CD4-positive, alpha-beta T cell (primary cell): ENCODE results near the gene SERPINE3. TPM values are rescaled to one million over a fixed set of nuclear protein-coding genes. Genes with fewer than 3 reads are reported as not detected.

ENCODE experiments used
- ATAC-seq: fragments of 200-7000 bp; cut with Tn5 transposase; one replicate; pipeline ENCODE4 v1.10.0; 2022; ENCODE audit warnings: mild to moderate bottlenecking; ENCODE audit not compliant: poor library complexity
- CTCF ChIA-PET: fragments of 350-600 bp; sonication (Branson Sonifier 250); formaldehyde crosslinking; loops from one replicate; lab custom pipeline; 2021; ENCODE audit warnings: antibody characterized with exemption, inconsistent platforms; lab: Charles Lee
- POLR2A ChIA-PET: fragments of 350-600 bp; sonication (Branson Sonifier 250); formaldehyde crosslinking; loops from one replicate; lab custom pipeline; 2021; ENCODE audit warnings: antibody characterized with exemption, inconsistent platforms; lab: Charles Lee
- DNase-seq, 14 experiments: peaks; one replicate each; pipeline ENCODE4 v3.0.0-alpha.2; 2013 to 2020; ENCODE audit warnings: mixed read lengths in 2 of 14
- H3K27ac ChIP-seq, 2 donors: one replicate each; pipeline versions ENCODE4 v1.5.1 to v1.7.0; 2013; ENCODE audit warnings: low read length in 2 of 2, low read depth in 1 of 2, mild to moderate bottlenecking in 1 of 2
- H3K27me3 ChIP-seq, 2 experiments: 1 replicate in 1 of 2; 2 replicates in 1 of 2; pipeline versions ENCODE4 v1.6.1 to v1.7.0; 2013; ENCODE audit warnings: low read length in 2 of 2, control low read depth in 1 of 2, mild to moderate bottlenecking in 1 of 2, moderate library complexity in 1 of 2; ENCODE audit not compliant: insufficient read depth in 2 of 2, control insufficient read depth in 1 of 2
- H3K36me3 ChIP-seq: one replicate; pipeline ENCODE4 v1.6.1; 2013; ENCODE audit warnings: low read length, control low read depth; ENCODE audit not compliant: insufficient read depth
- H3K4me1 ChIP-seq: one replicate; pipeline ENCODE4 v1.6.1; 2013; ENCODE audit warnings: low read length, control low read depth; ENCODE audit not compliant: insufficient read depth
- H3K4me3 ChIP-seq: one replicate; pipeline ENCODE4 v1.5.1; 2013; ENCODE audit warnings: mild to moderate bottlenecking, low read length, moderate library complexity
- H3K9me3 ChIP-seq, 2 experiments: 1 replicate in 1 of 2; 2 replicates in 1 of 2; pipeline versions ENCODE4 v1.6.1 to v1.7.0; 2013; ENCODE audit warnings: low read length in 2 of 2, mild to moderate bottlenecking in 2 of 2, control low read depth in 1 of 2, moderate library complexity in 1 of 2; ENCODE audit not compliant: control insufficient read depth in 1 of 2, insufficient read depth in 1 of 2
- H3K27ac Mint-ChIP-seq: one replicate; pipeline ENCODE4 v1.8.0; 2020; ENCODE audit warnings: mixed read lengths
- H3K27me3 Mint-ChIP-seq: one replicate; pipeline ENCODE4 v1.8.0; 2021; ENCODE audit warnings: mixed read lengths
- H3K36me3 Mint-ChIP-seq: one replicate; pipeline ENCODE4 v1.8.0; 2021; ENCODE audit warnings: low read depth, mixed read lengths
- H3K4me1 Mint-ChIP-seq: one replicate; pipeline ENCODE4 v1.8.0; 2021; ENCODE audit warnings: low read depth, mixed read lengths
- H3K4me3 Mint-ChIP-seq: one replicate; pipeline ENCODE4 v1.8.0; 2020; ENCODE audit warnings: mild to moderate bottlenecking, mixed read lengths
- H3K9me3 Mint-ChIP-seq: one replicate; pipeline ENCODE4 v1.8.0; 2020; ENCODE audit warnings: mixed read lengths
- CTCF ChIP-seq: fragments of 200-600 bp; IDR thresholded peaks from one replicate; pipeline ENCODE4 v1.8.0; 2022; ENCODE audit warnings: antibody characterized with exemption, mild to moderate bottlenecking
- intact Hi-C, 2 experiments: fragments of 100-400 bp; cut with DNase I in 1 of 2; cut with micrococcal nuclease in 1 of 2; formaldehyde crosslinking; loops; one replicate each; pipeline versions ENCODE4 v1.15.1 to v1.9.0; 2023 to 2025; cut with DNase I, micrococcal nuclease
- total RNA-seq, 174 experiments: library from RNA in 2 of 174; stranded (reverse) in 2 of 174; gene quantifications; one replicate each; pipeline ENCODE4 v1.2.3 and lab custom pipeline; 2021 to 2026

Gene SERPINE3
- total RNA-seq, 2 experiments from 2014 or later = not detected

GRCh38 chr13:51330791-51331190 lies 8.7 kb upstream of the SERPINE3 start:
- TF ChIP-seq CTCF = no peak
- H3K4me1 Mint-ChIP-seq = peaks cover 20% of the 10 kb centered on the region
- ATAC-seq = no peak
- no peak overlapping the region for H3K4me3 ChIP-seq
- peak in 2 of 14 experiments; percentile 3 to 9 for DNase-seq
- no peaks in the 10 kb centered on the region for H3K36me3 ChIP-seq
- H3K27me3 Mint-ChIP-seq = no peaks in the 10 kb centered on the region
- intact Hi-C loops = no loop called here
- CTCF ChIA-PET = no interaction called here
- H3K27ac ChIP-seq = no peak overlapping the region
- H3K4me1 ChIP-seq = peaks cover 6% of the 10 kb centered on the region
- no peaks in the 10 kb centered on the region for H3K9me3 Mint-ChIP-seq
- H3K27ac Mint-ChIP-seq = no peak overlapping the region
- no peaks in the 10 kb centered on the region for H3K9me3 ChIP-seq
- H3K36me3 Mint-ChIP-seq = no peaks in the 10 kb centered on the region
- H3K27me3 ChIP-seq = no peaks in the 10 kb centered on the region
- no peak overlapping the region for H3K4me3 Mint-ChIP-seq
- POLR2A ChIA-PET = no interaction called here

GRCh38 chr13:51331354-51331861 lies 8.1 kb upstream of the SERPINE3 start:
- Mint-ChIP-seq H3K36me3 (no peaks in the 10 kb centered on the region), H3K4me1 (peaks cover 20% of the 10 kb centered on the region), H3K27ac (no peak overlapping the region), H3K9me3 (no peaks in the 10 kb centered on the region), H3K4me3 (no peak overlapping the region), H3K27me3 (no peaks in the 10 kb centered on the region)
- H3K36me3 ChIP-seq = no peaks in the 10 kb centered on the region
- POLR2A ChIA-PET = no interaction called here
- CTCF ChIA-PET = no interaction called here
- peaks cover 6% of the 10 kb centered on the region for H3K4me1 ChIP-seq
- intact Hi-C loops = no loop called here
- ATAC-seq (no peak), DNase-seq (no peak)
- H3K9me3 ChIP-seq = no peaks in the 10 kb centered on the region
- TF ChIP-seq CTCF = no peak
- H3K27ac ChIP-seq = no peak overlapping the region
- H3K4me3 ChIP-seq = no peak overlapping the region
- no peaks in the 10 kb centered on the region for H3K27me3 ChIP-seq

- Histone ChIP-seq H3K4me1 (peaks cover 6% of the 10 kb centered on the region), H3K36me3 (no peaks in the 10 kb centered on the region), H3K27me3 (no peaks in the 10 kb centered on the region), H3K9me3 (no peaks in the 10 kb centered on the region), H3K4me3 (no peak overlapping the region), H3K27ac (no peak overlapping the region)
- Mint-ChIP-seq H3K9me3 (no peaks in the 10 kb centered on the region), H3K4me3 (no peak overlapping the region), H3K36me3 (no peaks in the 10 kb centered on the region), H3K27me3 (no peaks in the 10 kb centered on the region), H3K4me1 (peaks cover 20% of the 10 kb centered on the region), H3K27ac (no peak overlapping the region)
- no peak for TF ChIP-seq CTCF
- POLR2A ChIA-PET = no interaction called here
- CTCF ChIA-PET = interaction anchor here (1.0 kb wide), 1 partner anchor 47 kb away, joined by 3 read pairs; no protein-coding TSS in a partner anchor
- ATAC-seq (no peak), DNase-seq (no peak)
- intact Hi-C loops = no loop called here
Observed at GRCh38 chr13:51332566-51333361, 6.7 kb upstream of the SERPINE3 start.
